ENCODE data around the gene DOCK2. TPM values are rescaled to one million over a fixed set of nuclear protein-coding genes. Genes with fewer than 3 reads are reported as not detected.

Gene DOCK2
- total and polyA plus RNA-seq, 2 of the 8 experiments (the other 6 are each of a cell fraction or from before 2014, with no cell fraction given), result 3.9 to 5.7 TPM

DNA sequence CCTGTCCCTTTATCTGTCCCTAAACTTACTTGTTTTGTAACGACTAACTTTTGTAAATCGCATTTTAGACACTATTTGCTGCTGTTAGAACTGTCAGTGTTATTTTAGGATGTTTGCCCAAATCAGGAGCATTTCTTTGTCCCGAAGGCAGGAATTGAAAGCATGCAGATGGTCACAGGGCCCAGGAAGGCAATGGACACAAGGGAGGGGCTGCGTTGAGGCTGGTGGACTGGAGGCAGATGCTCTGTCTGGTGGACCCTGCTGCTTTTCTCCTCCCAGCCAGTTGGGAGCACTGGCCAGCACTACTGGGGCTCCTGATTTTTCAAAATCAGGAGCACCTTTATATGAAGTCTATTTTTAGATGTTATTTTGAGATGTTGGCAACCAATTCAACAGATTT is 31.7 kb downstream of the DOCK2 start:
- Histone ChIP-seq H4K5ac (ENCODE audit: insufficient read length, low read depth, low read length) (no peak overlapping the region), H2AK5ac (ENCODE audit: low read depth, low read length) (no peak overlapping the region), H2AFZ (ENCODE audit: low read length) (no peak overlapping the region), H4K8ac (ENCODE audit: extremely low read depth, insufficient read depth, low read length) (no peak overlapping the region), H2BK15ac (ENCODE audit: low read length) (no peak overlapping the region), H4K91ac (replicated peaks; ENCODE audit: insufficient read length, low read length) (no peak overlapping the region), H3K56ac (replicated peaks; ENCODE audit: insufficient read length, low read depth, low read length) (no peak overlapping the region), H3K36me3 (ENCODE audit: control insufficient read depth in 2 of 4, insufficient read depth in 4 of 4, low read length in 3 of 4) (no peaks in the 10 kb centered on the region), H3K4me3 (ENCODE audit: extremely low read depth in 1 of 4, insufficient read depth in 2 of 4, low read depth in 3 of 4, low read length in 4 of 4) (no peak overlapping the region), H3K14ac (ENCODE audit: insufficient read length) (no peak overlapping the region), H2BK120ac (replicated peaks; ENCODE audit: low read depth, low read length) (no peak overlapping the region), H3K18ac (ENCODE audit: extremely low read depth, low read length) (no peak overlapping the region), H3K4me1 (replicated peaks in 1 of 4; ENCODE audit: control insufficient read depth in 3 of 4, insufficient read depth in 4 of 4, low read length in 3 of 4) (no peaks in the 10 kb centered on the region), H3K4me2 (ENCODE audit: insufficient read depth in 1 of 2, low read depth in 2 of 2, low read length in 2 of 2) (no peak overlapping the region), H2BK5ac (ENCODE audit: low read depth, low read length) (no peak overlapping the region), H4K20me1 (replicated peaks in 1 of 2; ENCODE audit: control insufficient read depth in 1 of 2, insufficient read depth in 2 of 2, low read length in 2 of 2) (peaks cover 0 to 2% of the 10 kb centered on the region in 2 experiments), H3K79me1 (ENCODE audit: low read depth, low read length) (no peaks in the 10 kb centered on the region), H2BK12ac (ENCODE audit: low read depth, low read length) (no peak overlapping the region), H3K23me2 (ENCODE audit: low read depth, low read length) (no peaks in the 10 kb centered on the region), H3K9me3 (ENCODE audit: insufficient read depth in 2 of 2, low read depth in 1 of 2, low read length in 1 of 2) (no peaks in the 10 kb centered on the region), H3K27me3 (replicated peaks in 1 of 4; ENCODE audit: control insufficient read depth in 3 of 4, extremely low read depth in 1 of 4, insufficient read depth in 3 of 4, low read length in 3 of 4) (no peaks in the 10 kb centered on the region), H2BK20ac (ENCODE audit: low read length) (no peak overlapping the region), H3K9ac (replicated peaks in 1 of 4; ENCODE audit: extremely low read depth in 1 of 4, low read depth in 3 of 4, low read length in 3 of 4) (no peak overlapping the region), H3K23ac (ENCODE audit: insufficient read length) (no peak overlapping the region), H3K4ac (replicated peaks; ENCODE audit: insufficient read length, low read depth, low read length) (peak overlapping the region; percentile 65), H3K79me2 (ENCODE audit: control insufficient read depth in 1 of 2, insufficient read depth in 2 of 2, low read length in 2 of 2) (no peaks in the 10 kb centered on the region), H3K27ac (ENCODE audit: low read depth, low read length) (no peak overlapping the region)
- WGBS, 2 experiments (ENCODE audit: extremely low coverage in 1 of 2, insufficient coverage in 1 of 2, insufficient read length in 1 of 2, insufficient replicate concordance in 2 of 2, low coverage in 1 of 2, low lambda C conversion rate in 2 of 2, missing lambda C conversion rate in 1 of 2), result 93% methylated on average over 4 of the region's 4 CpGs; no CpG with 5 or more reads in 1 of the 2 experiments
- DNase-seq (ENCODE audit: low read depth in 1 of 2, low spot score in 2 of 2), result no peak
- no peak for FAIRE-seq
- POLR2A ChIA-PET (ENCODE audit: partially characterized antibody), result no interaction called here
- CTCF ChIA-PET (ENCODE audit: partially characterized antibody), result interaction anchor here (0.6 to 0.7 kb wide), 2 partner anchors 31 to 49 kb away, joined by 3 to 4 read pairs; no protein-coding TSS in a partner anchor
- TF ChIP-seq ZNF274 (IDR thresholded peaks at IDR 0.05; ENCODE audit: borderline replicate concordance, extremely low read depth, low read length) (no peak), TAF1 (IDR thresholded peaks at IDR 0.05; ENCODE audit: low read depth, low read length) (no peak), RAD21 (IDR thresholded peaks at IDR 0.05 in 1 of 2, conservative IDR thresholded peaks at IDR 0.05 in 1 of 2; ENCODE audit: low read depth in 2 of 2, low read length in 2 of 2) (peak in 1 of 2 experiments; percentile 2; a peak in 2 of 4 replicates)
- TF ChIP-seq, protein P1, sequence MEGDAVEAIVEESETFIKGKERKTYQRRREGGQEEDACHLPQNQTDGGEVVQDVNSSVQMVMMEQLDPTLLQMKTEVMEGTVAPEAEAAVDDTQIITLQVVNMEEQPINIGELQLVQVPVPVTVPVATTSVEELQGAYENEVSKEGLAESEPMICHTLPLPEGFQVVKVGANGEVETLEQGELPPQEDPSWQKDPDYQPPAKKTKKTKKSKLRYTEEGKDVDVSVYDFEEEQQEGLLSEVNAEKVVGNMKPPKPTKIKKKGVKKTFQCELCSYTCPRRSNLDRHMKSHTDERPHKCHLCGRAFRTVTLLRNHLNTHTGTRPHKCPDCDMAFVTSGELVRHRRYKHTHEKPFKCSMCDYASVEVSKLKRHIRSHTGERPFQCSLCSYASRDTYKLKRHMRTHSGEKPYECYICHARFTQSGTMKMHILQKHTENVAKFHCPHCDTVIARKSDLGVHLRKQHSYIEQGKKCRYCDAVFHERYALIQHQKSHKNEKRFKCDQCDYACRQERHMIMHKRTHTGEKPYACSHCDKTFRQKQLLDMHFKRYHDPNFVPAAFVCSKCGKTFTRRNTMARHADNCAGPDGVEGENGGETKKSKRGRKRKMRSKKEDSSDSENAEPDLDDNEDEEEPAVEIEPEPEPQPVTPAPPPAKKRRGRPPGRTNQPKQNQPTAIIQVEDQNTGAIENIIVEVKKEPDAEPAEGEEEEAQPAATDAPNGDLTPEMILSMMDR (IDR thresholded peaks at IDR 0.05; ENCODE audit: control extremely low read depth in 1 of 3, insufficient read depth in 1 of 3, low read depth in 1 of 3, low read length in 3 of 3), result peak in 1 of 3 experiments; percentile 14; a peak in 1 of 4 replicates
